DND-41 (cell line): ENCODE measurements around the gene NUDT21.

Experiments used
- ATAC-seq: fragments of 200-7000 bp; cut with Tn5 transposase; 3 replicates; pipeline ENCODE4 v1.9.1; 2021; ENCODE audit warnings: low read depth; ENCODE audit not compliant: insufficient read depth
- DNase-seq: peaks from one replicate; pipeline ENCODE4 v3.0.0-alpha.2; 2020
- H2AFZ ChIP-seq: 2 replicates; pipeline ENCODE4 v1.6.0; 2012; ENCODE audit warnings: low read depth, low read length
- H3K27ac ChIP-seq: 2 replicates; pipeline ENCODE4 v1.5.1; 2012; ENCODE audit warnings: low read length, inconsistent platforms
- H3K27me3 ChIP-seq: fragments of 200-600 bp; sonication (generic); 2 replicates; pipeline ENCODE4 v1.6.0; 2012; ENCODE audit warnings: low read length, mild to moderate bottlenecking, inconsistent platforms; ENCODE audit not compliant: insufficient read depth, poor library complexity
- H3K36me3 ChIP-seq: 2 replicates; pipeline ENCODE4 v1.5.1; 2012; ENCODE audit warnings: low read length, inconsistent platforms; ENCODE audit not compliant: insufficient read depth
- H3K4me1 ChIP-seq: 2 replicates; pipeline ENCODE4 v1.5.1; 2012; ENCODE audit warnings: mild to moderate bottlenecking, low read length; ENCODE audit not compliant: insufficient read depth
- H3K4me2 ChIP-seq: 2 replicates; pipeline ENCODE4 v1.6.0; 2012; ENCODE audit warnings: mild to moderate bottlenecking, moderate library complexity, low read length, inconsistent platforms; ENCODE audit not compliant: insufficient read depth
- H3K4me3 ChIP-seq, 2 experiments: fragments of 200-600 bp in 1 of 2; shearing (Covaris generic) in 1 of 2; 2 replicates each; pipeline ENCODE4 v1.5.1; 2012 to 2016; ENCODE audit warnings: inconsistent platforms in 2 of 2, low read length in 2 of 2, mild to moderate bottlenecking in 2 of 2, low read depth in 1 of 2, moderate library complexity in 1 of 2
- H3K79me2 ChIP-seq: 2 replicates; pipeline ENCODE4 v1.6.0; 2012; ENCODE audit warnings: low read length, inconsistent platforms; ENCODE audit not compliant: insufficient read depth
- H3K9ac ChIP-seq: 2 replicates; pipeline ENCODE4 v1.6.0; 2012; ENCODE audit warnings: low read depth, mild to moderate bottlenecking, inconsistent platforms, low read length, moderate library complexity
- H3K9me3 ChIP-seq: 2 replicates; pipeline ENCODE4 v1.5.1; 2012; ENCODE audit warnings: low read length, moderate library complexity, mild to moderate bottlenecking, inconsistent platforms; ENCODE audit not compliant: insufficient read depth, severe bottlenecking
- H4K20me1 ChIP-seq: 2 replicates; pipeline ENCODE4 v1.6.0; 2012; ENCODE audit warnings: low read length; ENCODE audit not compliant: insufficient read depth
- EZH2 ChIP-seq: IDR thresholded peaks from 3 replicates; pipeline ENCODE4 v1.6.1; 2012; ENCODE audit warnings: borderline replicate concordance, low read depth, mild to moderate bottlenecking, moderate library complexity, low read length, inconsistent platforms; ENCODE audit not compliant: severe bottlenecking
- TF ChIP-seq, protein P1 (sequence below): IDR thresholded peaks from 2 replicates; pipeline ENCODE4 v1.5.1; 2012; ENCODE audit warnings: borderline replicate concordance, low read length, moderate library complexity, mild to moderate bottlenecking; ENCODE audit not compliant: poor library complexity, severe bottlenecking; ENCODE audit errors: extremely low read depth

NUDT21 gene

DNA sequence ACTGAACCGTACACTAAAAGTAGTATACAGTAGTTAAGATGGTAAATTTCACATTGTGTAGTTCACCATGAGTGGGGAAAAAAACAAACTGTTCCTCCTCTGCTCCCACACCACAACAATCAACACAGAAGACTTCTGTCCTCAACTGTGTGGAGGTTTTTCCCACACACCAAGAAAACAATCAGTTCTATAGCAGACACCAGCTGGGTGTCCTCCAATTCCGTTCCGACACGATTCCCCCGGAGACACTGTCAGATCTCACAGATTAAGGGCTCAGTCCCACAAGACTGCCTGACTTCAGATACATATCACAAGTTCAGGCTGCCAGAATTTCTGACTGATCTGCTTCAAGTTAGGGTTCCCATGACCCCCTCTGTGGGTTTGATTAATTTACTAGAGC, 36.9 kb upstream of the NUDT21 start:
- Histone ChIP-seq H3K4me3 (no peak overlapping the region), H3K27ac (no peak overlapping the region), H3K9me3 (no peaks in the 10 kb centered on the region), H3K36me3 (peaks cover 18% of the 10 kb centered on the region), H4K20me1 (no peaks in the 10 kb centered on the region), H2AFZ (no peak overlapping the region), H3K27me3 (no peaks in the 10 kb centered on the region), H3K9ac (no peak overlapping the region), H3K79me2 (no peaks in the 10 kb centered on the region), H3K4me1 (no peaks in the 10 kb centered on the region), H3K4me2 (no peak overlapping the region)
- TF ChIP-seq EZH2 = no peak
- TF ChIP-seq, protein P1, sequence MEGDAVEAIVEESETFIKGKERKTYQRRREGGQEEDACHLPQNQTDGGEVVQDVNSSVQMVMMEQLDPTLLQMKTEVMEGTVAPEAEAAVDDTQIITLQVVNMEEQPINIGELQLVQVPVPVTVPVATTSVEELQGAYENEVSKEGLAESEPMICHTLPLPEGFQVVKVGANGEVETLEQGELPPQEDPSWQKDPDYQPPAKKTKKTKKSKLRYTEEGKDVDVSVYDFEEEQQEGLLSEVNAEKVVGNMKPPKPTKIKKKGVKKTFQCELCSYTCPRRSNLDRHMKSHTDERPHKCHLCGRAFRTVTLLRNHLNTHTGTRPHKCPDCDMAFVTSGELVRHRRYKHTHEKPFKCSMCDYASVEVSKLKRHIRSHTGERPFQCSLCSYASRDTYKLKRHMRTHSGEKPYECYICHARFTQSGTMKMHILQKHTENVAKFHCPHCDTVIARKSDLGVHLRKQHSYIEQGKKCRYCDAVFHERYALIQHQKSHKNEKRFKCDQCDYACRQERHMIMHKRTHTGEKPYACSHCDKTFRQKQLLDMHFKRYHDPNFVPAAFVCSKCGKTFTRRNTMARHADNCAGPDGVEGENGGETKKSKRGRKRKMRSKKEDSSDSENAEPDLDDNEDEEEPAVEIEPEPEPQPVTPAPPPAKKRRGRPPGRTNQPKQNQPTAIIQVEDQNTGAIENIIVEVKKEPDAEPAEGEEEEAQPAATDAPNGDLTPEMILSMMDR = no peak
- DNase-seq (no peak), ATAC-seq (no peak)

GRCh38 chr16:56483394-56483793, 32.3 kb upstream of the NUDT21 start:
- TF ChIP-seq, protein P1 = no peak
- TF ChIP-seq EZH2 = no peak
- ATAC-seq (no peak), DNase-seq (no peak)
- Histone ChIP-seq H4K20me1 (no peaks in the 10 kb centered on the region), H3K27ac (no peak overlapping the region), H3K27me3 (no peaks in the 10 kb centered on the region), H3K4me2 (no peak overlapping the region), H3K4me3 (no peak overlapping the region), H3K79me2 (no peaks in the 10 kb centered on the region), H3K36me3 (peaks cover 39% of the 10 kb centered on the region), H2AFZ (no peak overlapping the region), H3K9ac (no peak overlapping the region), H3K9me3 (no peaks in the 10 kb centered on the region), H3K4me1 (no peaks in the 10 kb centered on the region)

DNA sequence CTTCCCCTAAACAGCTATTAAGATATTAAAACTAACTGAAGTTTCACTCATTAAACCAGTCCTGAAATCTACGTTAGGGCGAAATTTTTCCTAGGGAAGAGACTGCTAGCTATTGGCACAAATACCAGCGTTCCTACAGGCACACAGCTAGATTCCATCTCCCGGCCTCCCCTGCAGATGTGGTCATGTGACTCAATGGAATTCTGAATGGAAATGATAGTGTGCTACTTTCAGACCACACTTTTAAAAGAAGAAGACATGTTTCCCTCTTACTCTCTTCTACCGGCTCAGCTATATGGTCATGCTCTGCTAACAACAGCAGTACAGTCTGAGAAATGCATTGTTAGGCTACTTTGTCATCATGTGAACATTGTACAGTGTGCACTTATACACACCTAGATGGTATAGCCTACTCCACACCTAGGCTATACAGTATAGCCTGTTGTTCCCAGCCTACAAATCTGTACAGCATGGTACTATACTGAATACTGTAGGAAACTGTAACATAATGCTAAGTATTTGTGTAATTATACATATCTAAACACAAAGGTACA, 31.6 kb upstream of the NUDT21 start:
- no peaks in the 10 kb centered on the region for H3K4me1 ChIP-seq
- H2AFZ ChIP-seq = no peak overlapping the region
- H3K9ac ChIP-seq = no peak overlapping the region

More for the DNA sequence above, 31.6 kb upstream of the NUDT21 start:
- Histone ChIP-seq H3K27ac (no peak overlapping the region), H4K20me1 (no peaks in the 10 kb centered on the region), H3K4me2 (no peak overlapping the region), H3K36me3 (peaks cover 44% of the 10 kb centered on the region), H3K27me3 (no peaks in the 10 kb centered on the region), H3K79me2 (no peaks in the 10 kb centered on the region), H3K9me3 (no peaks in the 10 kb centered on the region), H3K4me3 (no peak overlapping the region)
- DNase-seq (no peak), ATAC-seq (no peak)
- no peak for TF ChIP-seq EZH2
- TF ChIP-seq, protein P1 = no peak
